AML-193 (cell line): ENCODE measurements around the gene SCART1.
"Not testable (repeated sequence)": the region's sequence is repeated elsewhere in the genome, so short reads cannot be mapped to it uniquely, and the experiment has no call there.

Source experiments
- DNase-seq, 2 experiments: peaks; one replicate each; lab custom pipeline; 2025; lab: John Stamatoyannopoulos, UW

The SCART1 gene

DNA sequence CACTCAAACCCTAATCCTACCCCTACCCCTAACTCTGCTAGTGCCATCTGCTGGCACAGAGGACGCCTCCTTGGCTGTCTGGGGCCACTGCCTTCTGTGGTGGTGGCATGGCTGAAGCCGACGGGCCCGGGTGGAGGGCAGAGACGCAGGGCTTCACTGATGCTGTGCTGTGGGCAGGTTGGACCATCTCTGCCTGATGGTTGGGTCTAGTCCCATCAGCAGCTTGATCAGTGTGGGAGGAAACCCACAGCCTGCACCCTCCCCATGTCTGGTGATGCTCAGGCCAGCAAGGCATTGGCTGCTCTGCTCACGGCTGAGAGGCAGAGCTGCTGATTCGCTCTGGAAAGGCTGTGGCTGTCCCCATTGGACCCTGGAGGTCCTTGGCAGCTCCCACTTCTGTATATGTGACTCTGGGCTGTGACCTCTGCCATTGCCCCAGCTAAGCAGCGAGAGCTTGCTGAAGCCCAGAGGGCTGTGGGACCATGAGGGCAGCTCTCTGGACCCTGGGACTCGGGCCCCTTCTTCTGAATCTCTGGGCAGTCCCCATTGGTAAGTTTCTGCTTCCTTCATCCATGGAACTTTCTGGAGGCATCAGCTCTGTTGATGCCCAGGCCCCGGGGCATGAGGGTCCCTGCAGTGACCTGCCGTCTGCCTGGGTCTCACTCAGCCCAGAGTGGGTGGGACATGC, at the start of gene SCART1:
Gene SCART1 (plus strand): TSS at position 430 of the 688 bp plus-strand sequence. CDS start 53 bp downstream, at position 483.
- DNase-seq: no peak

DNA sequence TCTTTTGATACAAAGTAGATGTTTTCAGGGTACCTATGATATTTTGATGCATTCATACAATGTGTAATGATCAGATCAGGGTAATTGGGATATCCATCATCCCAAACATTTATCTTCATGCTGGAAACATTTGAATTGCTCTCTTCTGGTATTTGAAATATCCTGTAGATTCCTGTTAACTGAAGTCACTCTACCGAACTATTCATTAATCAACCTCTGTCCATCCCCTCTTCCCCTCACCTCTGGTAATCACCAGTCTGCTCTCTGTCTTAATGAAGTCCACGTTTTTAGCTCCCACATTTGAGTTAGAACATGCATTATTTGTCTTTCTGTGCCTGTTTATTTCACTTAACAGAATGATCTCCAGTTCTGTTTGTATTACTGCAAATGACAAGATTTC, 48.5 kb upstream of the SCART1 start:
- no peak for DNase-seq

DNA sequence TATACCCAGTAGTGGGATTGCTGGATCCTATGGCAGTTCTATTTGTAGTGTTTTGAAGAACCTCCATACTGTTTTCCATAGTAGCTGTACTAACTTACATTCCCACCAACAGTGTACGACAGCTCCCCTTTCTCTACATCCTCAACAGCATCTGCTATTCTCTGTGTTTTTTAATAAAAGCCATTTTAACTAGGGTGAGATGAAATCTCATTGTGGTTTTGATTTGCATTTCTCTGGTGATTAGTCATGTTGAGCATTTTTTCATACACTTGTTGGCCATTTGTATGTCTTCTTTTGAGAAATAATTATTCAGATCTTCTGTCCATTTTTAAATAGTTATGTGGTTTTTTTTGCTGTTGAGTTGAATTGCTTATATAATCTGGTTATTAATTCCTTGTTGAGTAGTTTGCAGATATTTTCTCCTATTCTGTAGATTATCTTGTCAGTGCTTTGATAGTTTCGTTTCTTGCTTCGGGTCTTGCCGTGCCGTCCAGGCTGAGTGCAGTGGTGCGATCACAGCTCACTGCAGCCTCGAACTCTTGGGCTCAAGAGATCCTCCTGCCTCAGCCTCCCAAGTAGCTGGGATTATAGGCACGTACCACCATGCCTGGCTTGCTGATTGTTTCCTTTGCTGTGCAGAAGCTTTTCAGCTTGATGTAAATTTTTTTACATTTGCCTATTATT, 47.8 kb upstream of the SCART1 start:
- DNase-seq: no peak

- no peak for DNase-seq
These were observed 42.0 kb upstream of the SCART1 start for GRCh38 chr10:133411523-133412380.

DNA sequence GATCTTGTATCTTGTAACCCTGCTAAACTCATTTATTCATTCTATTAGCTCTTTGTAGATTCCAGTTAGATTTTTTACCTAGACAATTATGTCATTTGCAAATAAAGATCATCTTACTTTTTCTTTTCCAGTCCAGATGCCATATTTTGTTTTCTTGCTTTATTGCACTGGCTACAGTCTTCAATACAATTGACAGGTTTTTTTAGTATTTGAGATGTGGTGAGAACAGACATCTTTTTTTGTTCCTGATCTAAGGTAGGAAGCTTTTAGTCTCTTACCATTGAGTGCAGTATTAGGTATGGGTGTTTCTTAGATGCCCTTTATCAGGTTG, 41.4 kb upstream of the SCART1 start:
- no peak for DNase-seq

DNA sequence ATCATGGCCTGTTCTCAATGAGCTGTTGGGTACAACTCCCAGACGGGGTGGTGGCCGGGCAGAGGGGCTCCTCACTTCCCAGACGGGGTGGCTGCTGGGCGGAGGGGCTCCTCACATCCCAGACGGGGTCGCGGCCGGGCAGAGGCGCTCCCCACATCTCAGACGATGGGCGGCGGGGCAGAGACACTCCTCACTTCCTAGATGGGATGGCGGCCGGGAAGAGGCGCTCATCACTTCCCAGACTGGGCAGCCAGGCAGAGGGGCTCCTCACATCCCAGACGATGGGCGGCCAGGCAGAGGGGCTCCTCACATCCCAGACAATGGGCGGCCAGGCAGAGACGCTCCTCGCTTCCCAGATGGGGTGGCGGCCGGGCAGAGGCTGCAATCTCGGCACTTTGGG, 39.3 kb upstream of the SCART1 start:
- DNase-seq: not testable (repeated sequence)

DNA sequence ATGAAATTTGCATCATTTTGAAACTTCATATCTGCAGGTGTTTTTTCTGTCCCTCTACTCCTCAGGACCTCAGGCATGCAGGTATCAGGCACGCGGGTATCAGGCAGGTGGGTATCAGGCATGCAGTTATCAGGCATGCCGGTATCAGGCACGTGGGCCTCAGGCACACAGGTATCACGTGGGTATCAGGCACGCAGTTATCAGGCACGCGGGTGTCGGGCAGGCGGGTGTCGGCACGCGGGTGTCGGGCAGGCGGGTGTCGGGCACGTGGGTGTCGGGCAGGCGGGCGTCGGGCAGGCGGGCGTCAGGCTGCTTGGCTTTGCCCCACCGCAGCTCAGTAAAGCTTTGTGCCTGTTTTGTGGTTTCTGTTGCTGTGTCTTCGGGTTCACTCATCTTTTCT, 38.0 kb upstream of the SCART1 start:
- DNase-seq: no peak

- DNase-seq: no peak
These were observed 35.3 kb upstream of the SCART1 start for GRCh38 chr10:133418289-133418993.

DNA sequence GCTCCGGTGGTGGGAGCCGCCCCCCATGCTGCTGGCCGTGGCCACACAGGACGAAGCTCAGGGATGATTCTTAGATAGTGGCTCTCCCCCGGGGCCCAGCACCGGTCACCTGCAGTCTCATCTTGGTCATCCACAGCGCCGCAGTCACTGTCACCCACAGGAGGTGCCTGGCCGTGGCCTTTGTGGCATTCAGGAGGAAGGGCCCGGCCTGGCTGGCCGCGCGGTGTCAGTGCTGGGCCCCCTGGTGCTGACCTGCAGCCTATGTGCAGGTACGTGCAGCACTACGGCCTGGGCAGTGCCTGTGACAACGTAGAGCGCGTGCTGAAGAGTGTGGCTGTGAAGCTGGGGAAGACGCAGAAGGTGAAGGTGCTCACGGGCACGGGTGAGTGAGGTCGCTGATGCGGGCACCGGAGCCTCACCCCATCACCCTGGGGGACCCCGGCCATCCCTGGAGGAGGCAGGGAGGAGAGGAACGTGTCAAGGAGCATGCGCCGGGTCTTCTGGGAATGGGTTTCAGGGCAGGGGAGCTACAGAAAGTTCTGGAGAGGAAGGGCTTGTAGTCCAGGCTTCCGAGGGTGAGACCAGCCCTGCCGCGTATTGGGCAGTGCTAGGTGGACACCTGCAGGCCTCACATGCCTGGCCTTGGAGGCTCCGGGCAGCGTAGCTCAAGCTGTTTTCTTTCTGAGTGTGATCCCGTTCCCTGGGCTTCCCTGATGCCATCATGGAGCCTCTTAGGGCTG, 34.4 kb upstream of the SCART1 start:
- DNase-seq: no peak

DNA sequence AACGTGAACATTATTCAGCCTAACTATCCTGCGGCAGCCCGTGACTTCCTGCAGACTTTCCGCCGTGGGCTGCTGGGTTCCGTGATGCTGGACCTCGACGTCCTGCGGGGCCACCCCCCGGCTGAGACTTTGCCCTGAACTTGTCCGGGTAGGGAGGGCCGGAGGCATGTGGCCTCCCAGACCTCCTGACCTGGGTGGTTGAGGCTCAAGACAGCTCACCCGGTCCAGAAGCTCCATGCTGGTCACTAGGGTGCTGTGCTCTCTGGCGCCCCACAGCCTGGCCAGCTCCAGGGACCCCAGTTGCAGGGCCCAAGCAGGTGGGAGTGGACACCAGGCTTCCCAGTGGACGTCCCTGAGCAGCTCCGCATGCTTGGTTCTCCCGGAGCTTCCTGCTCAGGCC, 33.7 kb upstream of the SCART1 start:
- DNase-seq: no peak

DNA sequence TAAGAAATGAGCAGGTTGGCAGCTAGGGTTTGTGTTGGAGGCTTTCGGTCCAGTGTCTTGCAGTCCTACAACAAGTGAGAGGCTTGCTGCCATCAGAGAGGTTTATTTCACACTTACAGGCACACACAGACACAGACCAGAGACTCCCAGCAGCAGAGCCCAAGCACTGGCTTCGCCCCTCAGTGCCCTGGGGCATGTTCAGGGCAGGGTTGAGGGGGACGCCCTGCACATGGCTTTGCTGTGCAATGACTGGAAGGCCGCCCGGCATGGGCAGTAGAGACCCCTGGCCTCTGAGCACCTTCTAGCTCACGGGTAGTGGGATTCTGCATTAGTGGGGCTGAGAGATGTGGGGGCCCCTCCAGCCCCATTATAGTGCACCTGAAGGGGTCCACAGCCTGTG, 33.2 kb upstream of the SCART1 start:
- no peak for DNase-seq

DNA sequence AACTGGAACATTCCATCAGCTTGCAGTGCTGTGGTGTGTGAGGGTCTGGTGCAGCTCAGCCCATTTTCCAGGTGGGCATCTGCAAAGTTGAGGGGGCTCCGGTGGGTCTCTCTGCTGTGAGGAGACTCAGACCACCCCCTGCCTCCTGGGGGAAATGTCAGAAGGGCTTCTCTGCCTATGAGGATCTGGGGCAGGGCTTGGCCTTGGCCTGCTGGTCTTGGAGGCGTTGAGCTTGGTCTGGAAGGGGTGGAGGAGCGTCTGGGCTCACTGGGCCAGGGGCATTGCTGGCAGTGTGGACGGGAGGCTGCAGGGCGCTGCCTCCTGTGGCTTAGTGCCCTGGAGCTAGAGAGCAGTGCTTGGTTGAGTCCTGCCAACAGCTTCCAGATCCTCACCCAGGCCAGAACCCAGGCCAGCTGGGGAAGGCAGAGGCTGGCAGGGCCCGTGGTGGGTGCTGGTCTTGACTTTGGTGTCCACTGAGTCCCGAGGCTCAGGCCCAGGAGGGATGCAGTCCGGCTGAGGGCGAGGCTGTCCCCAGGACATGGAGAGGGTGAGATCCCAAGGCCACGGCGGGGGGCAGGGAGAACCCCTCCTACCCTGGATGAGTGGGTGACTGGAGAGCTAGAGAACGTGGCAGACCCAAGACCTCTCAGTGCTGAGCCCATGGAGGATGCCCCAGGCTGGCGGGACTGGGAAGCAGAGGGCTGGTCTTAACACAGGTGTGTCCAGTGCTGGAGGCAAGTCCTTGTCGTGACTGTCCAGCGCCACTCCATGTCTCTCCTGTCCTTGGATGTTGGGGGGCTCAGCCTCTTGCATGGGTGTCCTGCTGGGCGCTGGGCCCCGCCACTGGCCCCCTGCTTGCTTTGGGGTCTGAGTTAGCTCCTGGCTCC, 32.2 kb upstream of the SCART1 start:
- no peak for DNase-seq

DNA sequence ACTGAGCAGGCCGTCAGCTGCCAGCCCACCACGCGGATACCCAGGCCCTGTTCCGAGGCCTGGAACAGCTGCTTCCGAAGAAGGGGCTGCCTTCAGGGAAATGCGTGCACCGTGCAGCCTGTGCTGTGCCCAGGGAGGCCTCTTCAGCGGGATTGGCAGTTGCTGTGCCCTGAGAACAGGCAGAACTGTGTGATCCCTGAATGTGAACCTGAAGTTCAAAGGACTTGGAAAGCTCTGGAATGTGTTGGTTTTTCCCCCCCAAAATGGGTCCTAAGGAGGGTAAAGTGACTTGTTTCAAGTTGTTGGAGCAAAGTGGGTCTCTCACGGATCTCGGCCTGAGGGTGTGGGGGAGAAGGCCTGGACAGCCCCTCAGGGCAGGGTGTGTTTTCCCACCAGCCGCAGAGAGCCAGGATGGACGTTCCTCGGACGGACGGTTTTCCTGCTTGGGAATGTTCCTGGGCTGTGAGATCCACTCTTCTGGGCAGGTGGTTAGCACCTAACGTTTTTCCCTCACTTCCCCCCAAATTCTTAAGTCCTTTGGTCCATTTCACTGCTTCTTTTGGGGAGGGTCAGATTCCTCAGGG, 31.4 kb upstream of the SCART1 start:
- no peak for DNase-seq

GRCh38 chr10:133422807-133423771, 30.7 kb upstream of the SCART1 start:
- DNase-seq: no peak

DNA sequence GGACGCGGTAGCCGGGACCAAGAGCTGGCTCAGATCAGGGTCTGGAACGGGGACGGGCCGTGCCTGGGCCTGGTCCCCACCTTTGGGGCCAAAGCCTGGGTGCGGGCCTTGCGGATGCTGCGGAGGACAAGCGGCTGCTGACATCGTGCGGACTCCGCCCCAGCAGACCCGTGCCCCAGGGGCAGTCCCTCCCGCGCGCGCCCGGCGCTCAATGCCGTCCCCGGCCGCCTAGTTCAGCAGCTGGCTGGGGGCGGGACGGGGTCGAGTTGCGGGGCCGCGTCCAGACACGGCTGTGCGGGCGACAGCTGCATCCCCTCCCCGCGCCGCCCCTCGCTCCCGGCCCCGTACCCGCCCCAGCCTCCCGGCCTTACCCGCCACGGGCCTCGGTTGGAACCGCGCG, 29.6 kb upstream of the SCART1 start:
- not testable (repeated sequence) for DNase-seq

- not testable (repeated sequence) for DNase-seq
These were observed 29.1 kb upstream of the SCART1 start, which contains the start of gene SPRN for GRCh38 chr10:133424601-133425000. Gene SPRN (minus strand): TSS chr10:133424625. CDS start chr10:133423681, 944 bp downstream.

DNA sequence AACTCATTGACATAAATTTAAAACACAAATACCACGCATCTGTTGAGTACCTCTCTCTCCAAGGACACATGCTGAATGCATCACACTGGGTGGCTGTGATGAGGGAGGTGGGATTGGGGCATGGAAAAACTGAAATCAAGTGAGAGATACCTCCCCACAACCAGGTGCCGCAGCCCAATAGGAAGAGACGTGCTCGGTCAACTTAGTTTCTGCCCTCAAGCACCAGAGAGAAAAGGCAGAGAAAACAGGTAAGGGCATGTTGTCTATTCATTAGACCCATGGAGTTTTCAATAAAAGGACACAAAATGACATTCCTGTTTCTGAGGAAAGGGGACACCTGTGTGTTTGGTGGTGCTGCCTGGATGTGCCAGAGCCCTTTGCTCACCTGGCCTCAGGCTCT, 24.2 kb upstream of the SCART1 start:
- not testable (repeated sequence) for DNase-seq

- DNase-seq: not testable (repeated sequence)
These were observed 21.7 kb upstream of the SCART1 start for GRCh38 chr10:133431888-133432613.
